Activated naive CD8-positive, alpha-beta T cell treated with anti-CD3 and anti-CD28 coated beads, Interleukin-2, amount 50 U/mL, for 24 hours (primary cell): ENCODE results near the gene TLCD3B.
"Not testable (repeated sequence)": the region's sequence is repeated elsewhere in the genome, so short reads cannot be mapped to it uniquely, and the experiment has no call there.

Source experiments
- ATAC-seq: fragments of 150-1000 bp; cut with Tn5 transposase; one replicate; pipeline ENCODE4 v1.10.0; 2021
- DNase-seq: peaks from one replicate; pipeline ENCODE4 v3.0.0; 2021
- H3K27ac Mint-ChIP-seq: one replicate; pipeline ENCODE4 v1.8.0; 2021; ENCODE audit warnings: mild to moderate bottlenecking, mixed read lengths
- H3K27me3 Mint-ChIP-seq: one replicate; pipeline ENCODE4 v1.8.0; 2021; ENCODE audit warnings: mixed read lengths
- H3K36me3 Mint-ChIP-seq: one replicate; pipeline ENCODE4 v1.8.0; 2021; ENCODE audit warnings: low read depth, mixed read lengths
- H3K4me1 Mint-ChIP-seq: one replicate; pipeline ENCODE4 v1.8.0; 2021; ENCODE audit warnings: mixed read lengths
- H3K4me3 Mint-ChIP-seq: one replicate; pipeline ENCODE4 v1.8.0; 2021; ENCODE audit warnings: mild to moderate bottlenecking, moderate library complexity, mixed read lengths
- H3K9me3 Mint-ChIP-seq: one replicate; pipeline ENCODE4 v1.8.0; 2021; ENCODE audit warnings: mixed read lengths

The TLCD3B gene

DNA sequence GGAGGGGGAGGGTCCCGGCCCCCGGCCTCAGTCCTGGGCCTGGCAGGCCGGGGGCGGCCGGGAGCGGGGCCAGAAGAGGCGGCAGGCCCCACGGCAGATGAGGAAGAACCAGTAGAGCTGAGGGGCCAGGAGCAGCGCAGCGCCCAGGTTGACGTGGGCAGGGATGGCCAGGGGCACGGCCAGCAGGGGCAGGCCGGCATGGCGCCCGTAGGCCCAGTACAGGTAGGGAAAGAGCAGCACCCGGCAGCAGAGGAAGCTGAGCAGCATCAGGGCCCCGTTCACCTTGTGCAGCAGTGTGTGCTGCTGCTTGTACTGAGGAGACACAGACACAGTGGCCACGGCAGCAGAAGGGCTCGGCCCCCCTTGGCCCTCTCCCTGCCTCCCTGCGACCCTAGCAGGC is 5.9 kb downstream of the TLCD3B start:
- ATAC-seq (no peak), DNase-seq (no peak)
- Mint-ChIP-seq H3K27me3 (peaks cover 46% of the 10 kb centered on the region), H3K4me1 (peaks cover 4% of the 10 kb centered on the region), H3K27ac (no peak overlapping the region), H3K36me3 (no peaks in the 10 kb centered on the region), H3K9me3 (no peaks in the 10 kb centered on the region), H3K4me3 (no peak overlapping the region)

DNA sequence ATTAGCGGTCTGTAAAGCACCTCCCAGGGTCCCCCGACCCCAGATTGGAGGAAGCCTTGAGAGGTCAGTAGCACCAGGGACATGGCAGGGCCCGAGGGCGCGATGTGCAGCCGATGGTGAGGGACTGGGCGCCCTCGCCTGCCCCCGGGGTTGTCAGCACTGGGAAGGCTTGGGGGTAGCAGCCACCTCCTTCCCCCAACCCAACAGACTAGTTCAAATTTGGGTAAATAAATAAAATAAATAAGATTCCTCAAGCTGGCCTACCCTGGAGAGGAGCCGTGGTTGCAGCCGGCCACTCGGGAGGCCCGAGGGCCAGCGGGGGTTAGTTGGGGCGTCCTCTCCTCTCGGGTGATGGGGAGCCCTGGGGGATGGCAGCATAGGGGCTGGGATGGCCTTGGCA is 6.6 kb downstream of the TLCD3B start:
- Mint-ChIP-seq H3K4me3 (no peak overlapping the region), H3K27me3 (peaks cover 39% of the 10 kb centered on the region)
- ATAC-seq, result no peak

DNA sequence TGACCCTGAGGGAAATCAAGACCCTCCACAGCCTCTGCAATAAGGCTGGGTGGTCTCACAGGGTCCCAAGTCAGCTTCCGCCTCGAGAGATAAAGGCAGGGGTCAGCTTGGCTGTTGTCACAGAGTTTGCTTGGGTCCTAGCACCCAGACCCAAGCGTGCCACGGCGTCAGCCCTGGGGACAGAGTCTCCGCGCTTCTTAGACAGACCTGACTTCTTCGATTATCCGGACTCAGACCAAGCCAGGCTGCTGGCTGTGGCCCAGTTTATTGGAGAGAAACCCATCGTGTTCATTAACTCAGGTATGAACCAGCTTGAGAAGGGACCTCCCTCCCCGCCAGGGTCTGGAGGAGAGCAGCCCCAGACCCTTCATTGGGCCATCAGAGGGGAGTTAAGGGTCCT is 7.5 kb downstream of the TLCD3B start:
- no peak overlapping the region for H3K27ac Mint-ChIP-seq
- H3K9me3 Mint-ChIP-seq, result no peaks in the 10 kb centered on the region
- H3K27me3 Mint-ChIP-seq, result peaks cover 30% of the 10 kb centered on the region
- DNase-seq (no peak), ATAC-seq (no peak)
- H3K4me3 Mint-ChIP-seq, result no peak overlapping the region
- H3K36me3 Mint-ChIP-seq, result no peaks in the 10 kb centered on the region
- H3K4me1 Mint-ChIP-seq, result peaks cover 5% of the 10 kb centered on the region

More for the DNA sequence above, 6.6 kb downstream of the TLCD3B start:
- H3K4me1 Mint-ChIP-seq, result peaks cover 3% of the 10 kb centered on the region
- H3K9me3 Mint-ChIP-seq, result no peaks in the 10 kb centered on the region
- H3K36me3 Mint-ChIP-seq, result no peaks in the 10 kb centered on the region
- no peak overlapping the region for H3K27ac Mint-ChIP-seq
- DNase-seq, result no peak

DNA sequence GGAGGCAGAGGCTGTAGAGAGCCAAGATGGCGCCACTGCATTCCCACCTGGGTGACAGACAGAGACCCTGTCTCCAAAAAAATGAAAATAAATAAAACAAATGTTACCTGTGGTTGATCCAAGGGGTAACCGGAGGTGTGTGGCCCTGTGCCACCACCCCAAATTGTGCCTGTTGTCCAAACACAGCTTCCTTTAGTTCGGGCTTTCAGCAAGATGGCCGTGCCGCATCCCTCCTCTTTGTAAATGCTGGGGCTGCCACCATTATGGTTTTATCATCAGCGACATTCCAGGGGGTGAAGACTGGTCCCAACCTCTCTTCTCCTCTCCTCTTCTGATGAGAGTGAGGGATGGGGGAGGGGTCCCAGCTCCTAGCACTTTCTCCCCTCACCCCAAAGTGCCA is 8.2 kb downstream of the TLCD3B start, which contains the start of gene C16orf92:
C16orf92 (plus strand) TSS at position 312 of the 400 bp plus-strand sequence. CDS start 143 bp downstream, outside the sequence.
- ATAC-seq (no peak), DNase-seq (no peak)
- H3K36me3 Mint-ChIP-seq, result no peaks in the 10 kb centered on the region
- H3K27ac Mint-ChIP-seq, result no peak within 1 kb of the TSS
- no peaks in the 10 kb centered on the region for H3K9me3 Mint-ChIP-seq
- H3K4me3 Mint-ChIP-seq, result no peak within 1 kb of the TSS
- peaks cover 5% of the 10 kb centered on the region for H3K4me1 Mint-ChIP-seq
- peaks cover 23% of the 10 kb centered on the region for H3K27me3 Mint-ChIP-seq

DNA sequence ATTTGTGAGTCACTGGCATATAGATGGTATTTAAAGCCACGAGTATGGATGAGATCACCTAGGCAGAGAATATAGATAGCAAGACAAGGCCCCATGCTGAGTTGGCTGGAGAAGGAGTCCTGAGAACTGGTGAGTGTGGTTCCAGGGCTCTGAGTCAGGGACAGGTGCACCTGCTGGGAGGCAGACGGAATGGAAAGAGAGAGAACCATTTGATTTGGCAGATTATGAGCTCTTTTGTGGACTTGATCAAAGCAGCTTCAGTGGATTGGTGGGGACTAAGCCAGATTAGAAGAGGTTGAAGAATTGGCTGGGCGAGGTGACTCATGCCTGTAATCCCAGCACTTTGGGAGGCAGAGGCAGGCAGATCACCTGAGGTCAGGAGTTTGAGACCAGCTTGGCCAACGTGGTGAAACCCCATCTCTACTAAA is 12.3 kb downstream of the TLCD3B start:
- ATAC-seq, result peak; percentile 34
- H3K9me3 Mint-ChIP-seq, result no peaks in the 10 kb centered on the region
- H3K27ac Mint-ChIP-seq, result no peak overlapping the region
- DNase-seq, result no peak
- H3K27me3 Mint-ChIP-seq, result peaks cover 10% of the 10 kb centered on the region
- H3K4me3 Mint-ChIP-seq, result no peak overlapping the region
- peaks cover 5% of the 10 kb centered on the region for H3K4me1 Mint-ChIP-seq
- no peaks in the 10 kb centered on the region for H3K36me3 Mint-ChIP-seq

DNA sequence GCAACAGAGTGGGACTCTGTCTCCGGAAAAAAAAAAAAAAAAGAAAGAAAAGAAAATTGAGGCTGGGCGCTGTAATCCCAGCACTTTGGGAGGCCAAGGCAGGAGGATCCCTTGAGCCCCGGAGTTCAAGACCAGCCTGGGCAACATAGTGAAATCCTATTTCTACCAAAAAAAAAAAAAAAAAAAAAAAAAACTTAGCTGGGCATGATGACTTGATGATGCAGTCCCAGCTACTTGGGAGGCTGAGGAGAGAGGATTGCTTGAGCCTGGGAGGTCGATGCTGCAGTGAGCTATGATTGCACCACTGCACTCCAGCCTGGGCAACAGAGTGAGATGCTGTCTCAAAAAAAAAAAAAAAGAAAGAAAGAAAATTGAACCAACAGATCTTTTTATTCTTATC is 13.1 kb downstream of the TLCD3B start:
- not testable (repeated sequence) for H3K4me1 Mint-ChIP-seq, DNase-seq, H3K4me3 Mint-ChIP-seq, H3K36me3 Mint-ChIP-seq, H3K27ac Mint-ChIP-seq, ATAC-seq, H3K9me3 Mint-ChIP-seq, H3K27me3 Mint-ChIP-seq

DNA sequence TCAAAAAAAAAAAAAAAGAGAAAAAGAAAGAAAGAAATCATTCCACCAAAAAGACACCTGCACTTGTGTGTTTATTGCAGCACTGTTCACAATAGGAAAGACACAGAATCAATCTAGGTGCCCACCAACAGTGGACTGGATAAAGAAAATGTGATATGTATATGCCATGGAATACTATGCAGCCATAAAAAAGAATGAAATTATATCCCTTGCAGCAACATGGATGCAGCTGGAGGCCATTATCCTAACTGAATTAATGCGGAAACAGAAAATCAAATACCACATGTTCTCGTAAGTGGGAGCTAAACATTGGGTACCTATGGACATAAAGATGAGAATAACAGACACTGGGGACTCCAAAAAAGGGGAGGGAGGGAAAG is 13.8 kb downstream of the TLCD3B start:
- no peak overlapping the region for H3K27ac Mint-ChIP-seq

DNA sequence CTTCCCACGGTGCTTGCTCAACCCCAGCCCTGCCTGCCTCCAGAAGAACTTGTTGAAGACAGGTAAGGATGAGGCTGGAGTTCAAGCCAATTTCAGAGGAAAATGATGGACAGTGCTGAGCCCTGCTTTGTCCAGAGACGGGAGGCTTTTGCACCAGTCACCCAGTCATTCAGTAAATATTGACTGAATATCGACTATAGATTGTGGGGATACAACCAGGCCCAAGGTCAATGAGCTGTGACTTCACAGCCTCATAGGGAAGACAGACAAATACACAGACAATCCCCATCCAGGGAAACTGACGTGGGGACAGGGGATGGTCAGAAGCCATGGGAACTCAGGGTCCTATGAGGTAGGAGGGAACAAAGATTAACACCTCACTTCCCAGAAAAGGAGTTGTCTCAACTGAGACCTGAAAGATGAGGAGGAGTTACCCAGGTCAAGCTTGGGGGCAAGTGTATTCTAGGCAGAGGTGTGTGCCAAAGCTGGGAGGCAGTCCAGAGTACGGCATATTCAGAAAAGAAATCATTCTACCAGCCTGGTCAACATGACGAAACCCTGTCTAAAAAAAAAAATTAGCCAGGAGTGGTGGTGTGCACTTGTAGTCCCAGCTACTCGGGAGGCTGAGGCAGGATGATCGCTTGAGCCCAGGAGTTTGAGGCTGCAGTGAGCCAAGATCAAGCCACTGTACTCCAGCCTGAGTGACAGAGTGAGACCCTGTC is 14.4 kb downstream of the TLCD3B start:
- ATAC-seq (no peak), DNase-seq (no peak)
- no peak overlapping the region for H3K27ac Mint-ChIP-seq
- peaks cover 16% of the 10 kb centered on the region for H3K27me3 Mint-ChIP-seq
- H3K36me3 Mint-ChIP-seq, result no peaks in the 10 kb centered on the region
- no peak overlapping the region for H3K4me3 Mint-ChIP-seq
- H3K4me1 Mint-ChIP-seq, result peaks cover 9% of the 10 kb centered on the region
- H3K9me3 Mint-ChIP-seq, result no peaks in the 10 kb centered on the region

More for the DNA sequence above, 13.8 kb downstream of the TLCD3B start:
- DNase-seq (no peak), ATAC-seq (no peak)
- H3K4me3 Mint-ChIP-seq, result no peak overlapping the region
- H3K36me3 Mint-ChIP-seq, result no peaks in the 10 kb centered on the region
- H3K4me1 Mint-ChIP-seq, result peaks cover 5% of the 10 kb centered on the region
- H3K27me3 Mint-ChIP-seq, result peaks cover 11% of the 10 kb centered on the region
- H3K9me3 Mint-ChIP-seq, result no peaks in the 10 kb centered on the region

DNA sequence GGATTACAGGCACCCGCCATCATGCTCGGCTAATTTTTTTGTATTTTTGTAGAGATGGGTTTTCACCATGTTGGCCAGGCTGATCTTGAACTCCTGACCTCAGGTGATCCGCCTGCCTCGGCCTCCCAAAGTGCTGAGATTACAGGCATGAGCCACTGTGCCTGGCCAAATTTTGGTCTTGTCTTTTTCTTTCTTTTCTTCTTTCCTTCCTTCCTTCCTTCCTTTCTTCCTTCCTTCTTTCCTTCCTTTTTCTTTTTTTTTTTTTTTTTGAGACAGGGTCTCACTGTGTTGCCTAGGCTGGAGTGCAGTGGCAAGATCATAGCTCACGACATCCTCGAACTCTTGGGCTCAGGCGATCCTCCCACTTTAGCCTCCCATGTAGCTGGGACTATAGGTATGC is 15.6 kb downstream of the TLCD3B start:
- H3K4me3 Mint-ChIP-seq, H3K36me3 Mint-ChIP-seq, H3K4me1 Mint-ChIP-seq, DNase-seq, H3K27ac Mint-ChIP-seq, H3K9me3 Mint-ChIP-seq, ATAC-seq: not testable (repeated sequence)
- H3K27me3 Mint-ChIP-seq, result peaks cover 13% of the 10 kb centered on the region

DNA sequence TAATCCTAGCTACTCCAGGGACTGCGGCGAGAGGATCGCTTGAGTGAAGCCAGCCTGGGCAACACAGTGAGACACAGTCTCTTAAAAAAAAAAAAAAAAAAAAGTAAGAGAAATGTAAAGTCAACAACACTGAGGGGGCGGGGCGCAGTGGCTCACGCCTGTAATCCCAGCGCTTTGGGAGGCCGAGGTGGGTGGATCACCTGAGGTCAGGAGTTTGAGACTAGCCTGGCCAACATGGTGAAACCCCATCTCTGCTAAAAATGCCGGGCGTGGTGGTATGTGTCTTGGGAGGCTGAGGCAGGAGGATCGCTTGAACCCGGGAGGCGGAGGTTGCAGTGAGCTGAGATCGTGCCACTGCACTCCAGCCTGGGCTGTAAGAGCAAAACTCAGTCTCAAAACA is 18.5 kb downstream of the TLCD3B start:
- H3K27ac Mint-ChIP-seq, H3K36me3 Mint-ChIP-seq, H3K4me3 Mint-ChIP-seq, H3K4me1 Mint-ChIP-seq, ATAC-seq, DNase-seq, H3K9me3 Mint-ChIP-seq: not testable (repeated sequence)
- peaks cover 21% of the 10 kb centered on the region for H3K27me3 Mint-ChIP-seq

DNA sequence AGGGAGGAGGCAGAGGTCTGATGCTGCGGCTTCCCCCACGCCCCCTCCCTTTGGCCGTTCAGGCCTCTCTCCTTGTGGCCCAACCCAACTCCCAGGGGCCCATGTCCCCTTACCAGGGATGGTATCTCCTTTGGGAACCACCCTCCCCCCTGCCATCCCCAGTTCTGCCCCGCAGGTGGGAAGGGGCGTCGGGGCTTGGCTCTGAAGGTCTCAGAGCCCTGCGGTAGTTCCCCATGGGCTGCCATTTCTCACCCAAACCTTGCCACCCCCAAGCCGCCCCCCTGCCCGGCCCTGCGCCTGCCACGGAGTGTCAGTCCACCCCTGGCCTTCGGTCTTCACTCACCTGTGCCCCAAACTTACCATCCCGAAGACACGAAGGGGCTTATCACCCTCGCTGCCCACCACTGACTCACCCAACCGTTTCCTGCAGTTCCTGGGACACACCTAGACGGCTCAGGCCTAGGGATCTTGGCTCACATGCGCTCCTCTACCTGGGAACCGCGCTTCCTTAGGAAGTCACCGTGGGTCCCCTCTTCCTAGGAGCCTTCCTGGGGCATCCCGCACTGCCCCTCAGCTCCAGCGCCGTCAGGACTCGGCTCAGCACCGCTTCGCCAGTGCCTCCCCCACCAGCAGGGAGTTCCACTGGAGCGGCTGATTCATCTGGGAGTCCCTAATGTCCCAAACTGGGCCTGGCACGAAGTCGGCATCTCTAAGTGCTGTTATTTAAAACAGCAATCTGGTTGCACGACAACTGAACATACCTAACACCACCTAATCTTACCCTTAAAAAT is 19.2 kb downstream of the TLCD3B start:
- Mint-ChIP-seq H3K9me3 (no peaks in the 10 kb centered on the region), H3K36me3 (no peaks in the 10 kb centered on the region), H3K4me1 (peaks cover 8% of the 10 kb centered on the region), H3K27ac (peak overlapping the region; percentile 26), H3K4me3 (peak overlapping the region; percentile 71), H3K27me3 (peaks cover 21% of the 10 kb centered on the region)
- ATAC-seq, result no peak
- no peak for DNase-seq

DNA sequence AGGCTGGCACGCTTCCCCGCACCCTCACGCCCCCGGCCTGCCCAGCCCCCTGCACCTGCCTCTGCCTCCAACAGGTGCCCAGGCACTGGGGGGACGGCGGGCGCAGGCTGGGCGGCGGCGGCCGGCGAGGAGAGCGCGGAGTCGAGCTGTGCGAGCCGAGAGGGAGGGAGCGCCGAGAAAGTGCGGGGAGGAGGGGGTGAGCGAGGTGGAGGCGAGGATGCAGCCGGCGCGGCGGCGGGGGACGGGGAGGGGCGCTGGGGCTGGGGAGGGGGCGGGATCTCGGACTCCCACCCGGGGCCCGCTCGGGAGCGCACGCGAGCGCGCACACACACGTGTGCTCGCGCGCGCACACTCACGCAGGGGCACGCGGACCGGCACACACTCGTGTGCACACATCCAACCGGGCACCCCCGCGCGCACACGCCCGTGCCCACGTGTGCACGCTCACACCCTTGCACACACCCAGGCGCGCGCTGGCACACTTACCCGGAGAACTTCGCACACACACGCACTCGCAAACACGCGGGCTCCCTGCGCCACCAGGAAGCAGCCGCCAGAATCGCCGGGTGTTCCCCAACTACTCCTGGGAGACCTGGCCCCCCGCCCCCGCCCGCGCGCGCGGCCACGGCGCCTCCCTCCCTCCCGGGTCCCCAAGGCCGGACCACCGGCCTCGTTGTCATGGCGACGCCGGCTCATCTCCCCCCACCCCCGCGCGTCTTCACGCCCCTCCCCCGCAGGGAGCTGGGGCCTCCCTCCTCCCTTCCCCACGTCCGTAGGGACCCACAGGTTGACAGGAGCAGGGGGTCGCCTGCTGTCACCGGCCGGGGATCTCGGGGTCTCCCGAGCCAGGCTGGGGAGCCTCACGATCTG is 20.0 kb downstream of the TLCD3B start, which contains the start of gene DOC2A:
DOC2A (minus strand) TSS at position 184 of the 870 bp plus-strand sequence. CDS start 805 bp downstream, outside the sequence.
- ATAC-seq (peak; percentile 31), DNase-seq (peak; percentile 35)
- Mint-ChIP-seq H3K36me3 (no peaks in the 10 kb centered on the region), H3K27ac (peak within 1 kb of the TSS; percentile 46), H3K4me3 (peak within 1 kb of the TSS; percentile 71), H3K27me3 (peaks cover 21% of the 10 kb centered on the region), H3K9me3 (no peaks in the 10 kb centered on the region), H3K4me1 (peaks cover 8% of the 10 kb centered on the region)

DNA sequence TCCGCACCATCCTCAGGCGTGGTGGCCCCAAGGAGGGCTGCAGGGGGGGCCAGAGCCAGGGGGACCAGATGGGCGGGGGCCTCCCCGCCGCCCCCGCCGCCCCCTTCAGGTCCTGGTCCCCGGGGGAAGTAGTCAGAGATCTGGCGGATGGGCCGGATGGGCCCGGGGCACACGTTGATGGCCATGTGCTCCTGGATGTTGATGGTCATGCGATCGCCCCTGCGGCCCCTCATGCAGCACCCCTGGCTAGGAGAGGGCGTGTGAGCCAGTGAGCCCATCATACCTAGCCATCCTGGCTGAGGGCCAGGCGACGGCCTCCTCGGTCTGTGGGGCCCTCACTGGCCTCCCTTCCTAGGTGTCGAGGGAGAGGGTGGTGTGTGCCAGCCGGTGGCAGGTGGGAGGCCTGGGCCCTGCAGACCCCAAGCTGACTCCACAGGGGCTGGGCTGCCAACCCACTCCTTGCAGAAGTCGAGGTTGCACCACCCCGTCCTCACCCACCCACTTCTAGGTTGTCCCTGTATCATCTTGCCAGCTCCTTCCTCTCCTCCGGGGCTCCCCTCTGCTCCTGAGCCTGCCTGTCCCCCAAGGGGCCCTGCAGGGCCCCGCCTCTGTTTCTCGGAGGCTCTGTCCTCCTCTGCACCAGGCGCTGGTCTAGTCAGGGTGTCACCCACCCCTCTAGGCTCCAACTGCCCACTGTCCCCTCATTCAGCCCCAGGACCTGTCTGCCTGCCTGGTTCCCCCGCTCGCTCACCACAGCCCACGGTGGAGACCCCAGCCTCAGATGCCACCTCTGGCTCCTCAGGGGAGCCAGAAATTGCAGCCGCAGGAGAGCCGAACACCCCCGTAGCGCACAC is 20.9 kb downstream of the TLCD3B start:
- ATAC-seq, result peak; percentile 30
- no peaks in the 10 kb centered on the region for H3K9me3 Mint-ChIP-seq
- DNase-seq, result no peak
- H3K36me3 Mint-ChIP-seq, result no peaks in the 10 kb centered on the region
- peak overlapping the region; percentile 46 for H3K27ac Mint-ChIP-seq
- peak overlapping the region; percentile 63 for H3K4me3 Mint-ChIP-seq
- peaks cover 8% of the 10 kb centered on the region for H3K4me1 Mint-ChIP-seq
- H3K27me3 Mint-ChIP-seq, result peaks cover 18% of the 10 kb centered on the region
